Activated naive CD8-positive, alpha-beta T cell treated with anti-CD3 and anti-CD28 coated beads, Interleukin-2, amount 50 U/mL, for 16 hours (primary cell): ENCODE results near the gene VEGFC.

Experiments
- DNase-seq: peaks from one replicate; pipeline ENCODE4 v3.0.0-alpha.2; 2020; ENCODE audit warnings: low read depth, low spot score

VEGFC gene

GRCh38 chr4:176762661-176763308 is 29.9 kb downstream of the VEGFC start:
- no peak for DNase-seq

GRCh38 chr4:176761872-176762271 is 30.9 kb downstream of the VEGFC start:
- no peak for DNase-seq

GRCh38 chr4:176760471-176760870 is 32.3 kb downstream of the VEGFC start:
- no peak for DNase-seq

- no peak for DNase-seq
These were observed 34.0 kb downstream of the VEGFC start for GRCh38 chr4:176758731-176759130.

GRCh38 chr4:176758323-176758722 is 34.4 kb downstream of the VEGFC start:
- no peak for DNase-seq

- no peak for DNase-seq
These were observed 37.1 kb downstream of the VEGFC start for GRCh38 chr4:176755613-176756012.

- DNase-seq, result no peak
These were observed 37.7 kb downstream of the VEGFC start for GRCh38 chr4:176755001-176755400.

- DNase-seq, result no peak
These were observed 39.7 kb downstream of the VEGFC start for GRCh38 chr4:176753049-176753448.

GRCh38 chr4:176752191-176752749 is 40.5 kb downstream of the VEGFC start:
- DNase-seq, result no peak

- no peak for DNase-seq
These were observed 41.7 kb downstream of the VEGFC start for GRCh38 chr4:176751061-176751460.

- DNase-seq, result no peak
These were observed 45.9 kb downstream of the VEGFC start for GRCh38 chr4:176746846-176747245.

- DNase-seq, result no peak
These were observed 46.8 kb downstream of the VEGFC start for GRCh38 chr4:176745902-176746301.

GRCh38 chr4:176744091-176744490 is 48.6 kb downstream of the VEGFC start:
- no peak for DNase-seq

- no peak for DNase-seq
These were observed 50.5 kb downstream of the VEGFC start for GRCh38 chr4:176742211-176742610.

GRCh38 chr4:176741253-176741652 is 51.5 kb downstream of the VEGFC start:
- DNase-seq, result no peak

- DNase-seq, result no peak
These were observed 57.4 kb downstream of the VEGFC start for GRCh38 chr4:176735300-176735699.

- DNase-seq, result no peak
These were observed 58.3 kb downstream of the VEGFC start for GRCh38 chr4:176734461-176734860.

GRCh38 chr4:176729489-176729888 is 63.2 kb downstream of the VEGFC start:
- DNase-seq, result no peak

GRCh38 chr4:176726803-176727202 is 65.9 kb downstream of the VEGFC start:
- no peak for DNase-seq

- DNase-seq, result no peak
These were observed 71.3 kb downstream of the VEGFC start for GRCh38 chr4:176721459-176721858.

- no peak for DNase-seq
These were observed 73.8 kb downstream of the VEGFC start for GRCh38 chr4:176718881-176719280.

GRCh38 chr4:176717237-176717636 is 75.5 kb downstream of the VEGFC start:
- DNase-seq, result no peak

GRCh38 chr4:176709417-176709816 is 83.3 kb downstream of the VEGFC start:
- no peak for DNase-seq
